ENCODE measurements around the gene PTPN7. TPM values are rescaled to one million over a fixed set of nuclear protein-coding genes. Genes with fewer than 3 reads are reported as not detected.

PTPN7 gene
- polyA plus RNA-seq (2013): 82.8 TPM

DNA sequence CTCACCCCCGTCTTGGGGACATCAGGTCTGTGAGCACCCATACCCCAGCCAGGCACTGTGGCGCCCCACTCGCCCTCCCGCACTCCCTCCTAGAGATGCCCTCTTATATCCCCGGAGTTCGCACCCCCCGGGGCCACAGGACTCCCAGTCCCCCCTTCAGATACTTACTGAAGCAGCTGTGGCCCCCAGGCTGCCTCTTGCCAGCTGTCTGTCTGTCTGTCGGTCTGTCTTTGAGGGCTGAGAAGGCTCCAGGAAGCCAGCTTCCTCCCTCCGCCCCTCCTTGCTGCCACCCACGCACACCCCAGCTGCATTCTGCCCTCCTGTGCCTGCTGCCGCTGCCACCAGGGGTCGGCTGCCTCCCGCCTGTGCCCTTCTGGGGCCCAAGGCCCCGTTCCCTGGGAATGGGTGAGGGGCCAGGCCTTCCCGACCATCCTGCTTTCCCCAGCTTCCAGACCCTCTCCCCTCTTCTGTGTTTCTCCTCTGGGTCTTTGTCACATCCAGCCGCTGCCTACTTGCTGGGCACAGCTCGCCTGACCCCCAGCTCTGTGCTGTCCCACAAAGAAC lies at the start of gene PTPN7:
Gene PTPN7, minus strand, starts transcription at position 226 of the 564 bp plus-strand sequence. CDS start 1,200 bp downstream, outside the sequence.
- peaks cover 10 to 29% (median 19%) of the 10 kb centered on the region in 4 experiments for H3K36me3 ChIP-seq (ENCODE audit: control insufficient read depth in 4 of 4, insufficient read depth in 4 of 4, low read length in 3 of 4)
- ChIA-PET CTCF (interaction anchor here (0.9 to 6.0 kb wide), 17 partner anchors 9 to 346 kb away, joined by 3 to 32 read pairs (median 5); partner anchors contain the start of gene ARL8A), POLR2A (interaction anchor here (0.6 to 2.0 kb wide), 3 partner anchors 11 to 60 kb away, joined by 3 to 7 read pairs (median 3); partner anchors contain the start of gene ARL8A)
- WGBS (ENCODE audit: insufficient coverage): 3% methylated on average over 16 of the region's 17 CpGs
- no peaks in the 10 kb centered on the region for H3K9me3 ChIP-seq (ENCODE audit: control extremely low read depth in 1 of 5, control insufficient read depth in 4 of 5, insufficient read depth in 2 of 5, low read depth in 1 of 5, low read length in 4 of 5)
- no peaks in the 10 kb centered on the region for H3K27me3 ChIP-seq (replicated peaks in 2 of 5; ENCODE audit: control insufficient read depth in 4 of 5, insufficient read depth in 5 of 5, low read length in 4 of 5)
- H3K4me3 ChIP-seq (ENCODE audit: control insufficient read depth in 1 of 7, extremely low read depth in 1 of 7, insufficient read depth in 4 of 7, low read depth in 2 of 7, low read length in 6 of 7): peak within 1 kb of the TSS; percentile 37 to 87 (median 72)
- H3K27ac ChIP-seq (ENCODE audit: insufficient read depth in 1 of 2, low read depth in 1 of 2, low read length in 2 of 2, poor library complexity in 1 of 2, severe bottlenecking in 2 of 2): peak within 1 kb of the TSS; percentile 65 to 93
- peaks cover 6 to 96% (median 93%) of the 10 kb centered on the region in 4 experiments for H3K4me1 ChIP-seq (ENCODE audit: control extremely low read depth in 1 of 4, control insufficient read depth in 4 of 4, insufficient read depth in 4 of 4, low read length in 3 of 4)
- DNase-seq: peak; percentile 71 to 90 (median 85)

DNA sequence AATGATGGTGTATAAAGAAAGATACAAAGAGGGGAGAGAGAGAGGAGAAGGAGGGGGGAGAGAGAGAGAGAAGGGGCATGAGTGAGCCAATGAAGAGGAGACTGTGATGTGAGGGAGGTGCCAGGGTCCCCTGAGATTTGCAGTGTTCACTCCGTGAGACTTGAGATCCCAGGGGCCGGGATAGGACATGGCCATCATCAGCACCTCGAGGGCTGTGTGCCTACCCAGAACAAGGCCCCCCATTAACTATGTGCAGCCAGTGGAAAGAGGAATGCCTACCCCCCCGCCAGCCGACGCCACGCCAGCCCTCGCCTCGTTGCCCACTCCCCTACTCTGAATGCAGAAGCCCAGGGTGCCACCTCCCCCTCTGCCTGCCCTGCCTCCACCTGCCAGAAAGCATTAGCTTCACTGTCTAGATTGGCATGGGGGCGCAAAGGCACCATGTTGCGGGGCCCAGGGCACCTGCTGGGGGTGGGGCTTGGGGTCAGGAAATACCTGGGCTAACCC lies 48.0 kb upstream of the PTPN7 start:
- Histone ChIP-seq H3K36me3 (ENCODE audit: control insufficient read depth in 4 of 4, insufficient read depth in 4 of 4, low read length in 3 of 4) (no peaks in the 10 kb centered on the region), H3K27me3 (replicated peaks in 2 of 5; ENCODE audit: control insufficient read depth in 4 of 5, insufficient read depth in 5 of 5, low read length in 4 of 5) (peaks cover 0 to 15% (median 2%) of the 10 kb centered on the region in 5 experiments), H3K27ac (ENCODE audit: insufficient read depth in 1 of 2, low read depth in 1 of 2, low read length in 2 of 2, poor library complexity in 1 of 2, severe bottlenecking in 2 of 2) (no peak overlapping the region), H3K4me3 (ENCODE audit: control insufficient read depth in 1 of 7, extremely low read depth in 1 of 7, insufficient read depth in 4 of 7, low read depth in 2 of 7, low read length in 6 of 7) (no peak overlapping the region), H3K4me1 (ENCODE audit: control extremely low read depth in 1 of 4, control insufficient read depth in 4 of 4, insufficient read depth in 4 of 4, low read length in 3 of 4) (peaks cover 0 to 14% (median 3%) of the 10 kb centered on the region in 4 experiments), H3K9me3 (ENCODE audit: control extremely low read depth in 1 of 5, control insufficient read depth in 4 of 5, insufficient read depth in 2 of 5, low read depth in 1 of 5, low read length in 4 of 5) (no peaks in the 10 kb centered on the region)
- DNase-seq: no peak
- ChIA-PET POLR2A (no interaction called here), CTCF (interaction anchor here (1.0 to 2.4 kb wide), 3 partner anchors 17 to 108 kb away, joined by 3 to 6 read pairs (median 3); no protein-coding TSS in a partner anchor)
- 79% methylated on average over 5 of the region's 11 CpGs for WGBS (ENCODE audit: insufficient coverage)

DNA sequence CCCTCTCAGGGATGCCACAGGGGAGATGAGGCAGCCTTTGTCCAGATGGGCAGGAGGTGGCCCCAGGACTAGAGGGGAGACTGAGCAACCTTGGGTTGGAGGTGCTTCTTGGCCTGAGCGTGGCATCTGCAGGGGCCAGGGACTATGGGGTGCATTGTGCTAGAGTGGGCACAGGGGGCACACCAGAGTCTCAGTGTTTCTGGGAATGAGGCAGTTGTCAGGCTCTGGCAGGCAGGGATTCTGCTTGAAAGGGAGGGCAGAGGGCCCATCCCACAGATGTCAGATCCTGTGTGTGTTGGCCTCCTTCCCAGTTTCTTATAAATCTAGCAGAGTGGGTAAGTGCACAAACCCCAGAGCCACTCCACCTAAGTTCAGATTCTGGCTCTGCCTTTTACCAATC lies 46.9 kb upstream of the PTPN7 start:
- CTCF ChIA-PET: interaction anchor here (1.7 kb wide), 1 partner anchor 107 kb away, joined by 5 read pairs; no protein-coding TSS in a partner anchor
- no peak for DNase-seq

DNA sequence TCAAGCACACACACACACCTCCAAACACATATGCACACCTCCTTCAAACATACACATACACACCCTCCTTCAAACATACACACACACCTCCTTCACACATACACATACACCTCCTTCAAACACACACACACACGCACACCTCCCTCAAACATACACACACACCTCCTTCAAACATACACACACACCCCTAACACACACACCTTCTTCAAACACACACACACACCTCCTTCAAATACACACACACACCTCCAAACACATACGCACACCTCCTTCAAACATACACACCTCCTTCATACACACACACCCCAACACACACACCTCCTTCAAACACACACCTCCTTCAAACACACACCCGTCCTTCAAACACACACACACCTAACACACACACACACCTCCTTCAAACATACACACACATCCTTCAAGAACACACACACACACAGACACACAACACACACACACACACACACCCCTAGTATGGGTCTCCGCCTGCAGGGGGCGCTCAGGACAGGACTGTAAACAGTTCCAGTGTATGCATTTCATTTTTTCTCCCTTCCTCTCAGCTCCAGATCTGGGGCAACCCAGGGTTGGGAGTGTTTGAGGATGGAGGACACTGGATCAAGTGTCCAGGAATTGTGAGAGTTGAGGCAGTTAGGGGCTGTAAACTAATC lies 45.3 kb upstream of the PTPN7 start:
- POLR2A ChIA-PET: no interaction called here
- Histone ChIP-seq H3K4me3 (ENCODE audit: control insufficient read depth in 1 of 7, extremely low read depth in 1 of 7, insufficient read depth in 4 of 7, low read depth in 2 of 7, low read length in 6 of 7) (no peak overlapping the region), H3K27me3 (replicated peaks in 2 of 5; ENCODE audit: control insufficient read depth in 4 of 5, insufficient read depth in 5 of 5, low read length in 4 of 5) (peaks cover 0 to 2% (median 0%) of the 10 kb centered on the region in 5 experiments), H3K36me3 (ENCODE audit: control insufficient read depth in 4 of 4, insufficient read depth in 4 of 4, low read length in 3 of 4) (no peaks in the 10 kb centered on the region), H3K4me1 (ENCODE audit: control extremely low read depth in 1 of 4, control insufficient read depth in 4 of 4, insufficient read depth in 4 of 4, low read length in 3 of 4) (peaks cover 0 to 37% (median 8%) of the 10 kb centered on the region in 4 experiments), H3K27ac (ENCODE audit: insufficient read depth in 1 of 2, low read depth in 1 of 2, low read length in 2 of 2, poor library complexity in 1 of 2, severe bottlenecking in 2 of 2) (no peak overlapping the region), H3K9me3 (ENCODE audit: control extremely low read depth in 1 of 5, control insufficient read depth in 4 of 5, insufficient read depth in 2 of 5, low read depth in 1 of 5, low read length in 4 of 5) (no peaks in the 10 kb centered on the region)
- DNase-seq: no peak
- CTCF ChIA-PET: interaction anchor here (0.7 to 1.6 kb wide), 4 partner anchors 10 to 106 kb away, joined by 3 to 4 read pairs (median 3); no protein-coding TSS in a partner anchor
- WGBS (ENCODE audit: insufficient coverage): 87% methylated on average over 3 of the region's 5 CpGs

More for the DNA sequence above, 46.9 kb upstream of the PTPN7 start:
- H3K4me3 ChIP-seq (ENCODE audit: control insufficient read depth in 1 of 7, extremely low read depth in 1 of 7, insufficient read depth in 4 of 7, low read depth in 2 of 7, low read length in 6 of 7): no peak overlapping the region
- no peaks in the 10 kb centered on the region for H3K36me3 ChIP-seq (ENCODE audit: control insufficient read depth in 4 of 4, insufficient read depth in 4 of 4, low read length in 3 of 4)
- H3K9me3 ChIP-seq (ENCODE audit: control extremely low read depth in 1 of 5, control insufficient read depth in 4 of 5, insufficient read depth in 2 of 5, low read depth in 1 of 5, low read length in 4 of 5): no peaks in the 10 kb centered on the region
- POLR2A ChIA-PET: no interaction called here
- H3K27me3 ChIP-seq (replicated peaks in 2 of 5; ENCODE audit: control insufficient read depth in 4 of 5, insufficient read depth in 5 of 5, low read length in 4 of 5): peaks cover 0 to 8% (median 0%) of the 10 kb centered on the region in 5 experiments
- H3K27ac ChIP-seq (ENCODE audit: insufficient read depth in 1 of 2, low read depth in 1 of 2, low read length in 2 of 2, poor library complexity in 1 of 2, severe bottlenecking in 2 of 2): no peak overlapping the region
- WGBS (ENCODE audit: insufficient coverage): 63% methylated on average over 1 of the region's 1 CpG
- peaks cover 0 to 25% (median 3%) of the 10 kb centered on the region in 4 experiments for H3K4me1 ChIP-seq (ENCODE audit: control extremely low read depth in 1 of 4, control insufficient read depth in 4 of 4, insufficient read depth in 4 of 4, low read length in 3 of 4)

GRCh38 chr1:202204065-202204464 lies 43.7 kb upstream of the PTPN7 start:
- Histone ChIP-seq H3K9me3 (ENCODE audit: control extremely low read depth in 1 of 5, control insufficient read depth in 4 of 5, insufficient read depth in 2 of 5, low read depth in 1 of 5, low read length in 4 of 5) (no peaks in the 10 kb centered on the region), H3K4me3 (ENCODE audit: control insufficient read depth in 1 of 7, extremely low read depth in 1 of 7, insufficient read depth in 4 of 7, low read depth in 2 of 7, low read length in 6 of 7) (no peak overlapping the region), H3K36me3 (ENCODE audit: control insufficient read depth in 4 of 4, insufficient read depth in 4 of 4, low read length in 3 of 4) (no peaks in the 10 kb centered on the region), H3K4me1 (ENCODE audit: control extremely low read depth in 1 of 4, control insufficient read depth in 4 of 4, insufficient read depth in 4 of 4, low read length in 3 of 4) (peaks cover 0 to 51% (median 13%) of the 10 kb centered on the region in 4 experiments), H3K27me3 (replicated peaks in 2 of 5; ENCODE audit: control insufficient read depth in 4 of 5, insufficient read depth in 5 of 5, low read length in 4 of 5) (peaks cover 0 to 2% (median 0%) of the 10 kb centered on the region in 5 experiments), H3K27ac (ENCODE audit: insufficient read depth in 1 of 2, low read depth in 1 of 2, low read length in 2 of 2, poor library complexity in 1 of 2, severe bottlenecking in 2 of 2) (no peak overlapping the region)
- no peak for DNase-seq
- POLR2A ChIA-PET: no interaction called here
- WGBS (ENCODE audit: insufficient coverage): 60% methylated on average over 1 of the region's 1 CpG
- CTCF ChIA-PET: interaction anchor here (0.6 to 1.1 kb wide), 2 partner anchors 10 to 70 kb away, joined by 3 read pairs; partner anchors contain the start of gene LGR6

GRCh38 chr1:202203238-202204039 lies 43.0 kb upstream of the PTPN7 start:
- Histone ChIP-seq H3K4me3 (ENCODE audit: control insufficient read depth in 1 of 7, extremely low read depth in 1 of 7, insufficient read depth in 4 of 7, low read depth in 2 of 7, low read length in 6 of 7) (no peak overlapping the region), H3K27me3 (replicated peaks in 2 of 5; ENCODE audit: control insufficient read depth in 4 of 5, insufficient read depth in 5 of 5, low read length in 4 of 5) (peaks cover 0 to 2% (median 0%) of the 10 kb centered on the region in 5 experiments), H3K36me3 (ENCODE audit: control insufficient read depth in 4 of 4, insufficient read depth in 4 of 4, low read length in 3 of 4) (no peaks in the 10 kb centered on the region), H3K27ac (ENCODE audit: insufficient read depth in 1 of 2, low read depth in 1 of 2, low read length in 2 of 2, poor library complexity in 1 of 2, severe bottlenecking in 2 of 2) (no peak overlapping the region), H3K9me3 (ENCODE audit: control extremely low read depth in 1 of 5, control insufficient read depth in 4 of 5, insufficient read depth in 2 of 5, low read depth in 1 of 5, low read length in 4 of 5) (no peaks in the 10 kb centered on the region), H3K4me1 (ENCODE audit: control extremely low read depth in 1 of 4, control insufficient read depth in 4 of 4, insufficient read depth in 4 of 4, low read length in 3 of 4) (peaks cover 0 to 54% (median 14%) of the 10 kb centered on the region in 4 experiments)
- DNase-seq: peak; percentile 71 to 90 (median 85)
- WGBS (ENCODE audit: insufficient coverage): 48% methylated on average over 11 of the region's 13 CpGs
- ChIA-PET POLR2A (no interaction called here), CTCF (interaction anchor here (0.6 to 2.1 kb wide), 6 partner anchors 10 to 233 kb away, joined by 3 to 8 read pairs (median 3); partner anchors contain the start of gene LGR6)

Data from common myeloid progenitor, CD34-positive (primary cell).